Peyer's patch (tissue), 4 donors: ENCODE measurements around the gene ADAMTSL3.

Source experiments
- CTCF ChIP-seq, 6 experiments: fragments of 450-650 bp in 4 of 6; fragments of 200-600 bp in 2 of 6; sonication (generic) in 1 of 6; IDR thresholded peaks; one replicate each; pipeline ENCODE4 v1.5.1; 2017 to 2019; ENCODE audit warnings: antibody characterized with exemption in 6 of 6, mild to moderate bottlenecking in 3 of 6, moderate library complexity in 1 of 6
- POLR2A ChIP-seq, 2 donors: fragments of 450-650 bp; IDR thresholded peaks; one replicate each; pipeline ENCODE4 v1.5.1; 2017; ENCODE audit warnings: antibody characterized with exemption in 2 of 2, mild to moderate bottlenecking in 2 of 2, moderate library complexity in 2 of 2

GRCh38 chr15:84037301-84037700 is 383.4 kb downstream of the ADAMTSL3 start:
- TF ChIP-seq CTCF (IDR thresholded peaks at IDR 0.05) (no peak), POLR2A (IDR thresholded peaks at IDR 0.05) (no peak)
